NCI-H1930 (cell line): Measurements from ENCODE around the gene POC5.

Source experiments
- DNase-seq, 2 experiments: peaks; one replicate each; lab custom pipeline; 2025; lab: John Stamatoyannopoulos, UW

POC5 gene

GRCh38 chr5:75659791-75660450 is 57.3 kb downstream of the POC5 start:
- no peak for DNase-seq

- no peak for DNase-seq
These were observed 60.8 kb downstream of the POC5 start for GRCh38 chr5:75656311-75657003.

DNA sequence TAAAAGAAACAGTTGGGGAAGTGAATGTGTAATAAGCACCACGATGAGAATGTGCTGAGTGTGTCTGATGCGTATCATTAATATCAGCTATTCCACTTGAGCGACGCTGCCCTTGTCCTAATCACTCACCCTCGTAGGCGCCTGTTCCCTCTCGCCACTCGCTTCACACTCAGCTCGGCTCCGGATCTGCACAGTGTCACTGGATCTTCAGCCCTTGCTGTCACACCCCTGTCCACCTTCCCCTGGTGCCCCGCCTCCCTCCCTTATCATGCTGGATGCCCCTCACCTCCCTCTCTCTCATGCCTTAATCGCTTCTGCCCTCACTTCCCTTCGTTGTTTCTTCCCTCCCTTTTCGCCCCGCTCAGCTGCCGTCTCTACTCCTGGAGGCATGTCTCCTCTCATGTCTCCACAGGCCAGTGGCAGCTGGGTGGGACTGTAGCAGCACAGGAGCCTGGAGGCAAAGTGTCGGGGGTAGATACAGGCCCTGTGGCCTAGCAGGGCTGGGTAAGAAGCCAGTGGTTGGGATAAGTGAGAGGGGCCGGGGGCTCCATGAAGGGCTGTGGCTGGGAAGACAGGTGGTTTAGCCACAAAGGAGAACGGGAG is 62.4 kb downstream of the POC5 start:
- DNase-seq, result no peak

- no peak for DNase-seq
These were observed 63.7 kb downstream of the POC5 start for GRCh38 chr5:75653521-75653920.

DNA sequence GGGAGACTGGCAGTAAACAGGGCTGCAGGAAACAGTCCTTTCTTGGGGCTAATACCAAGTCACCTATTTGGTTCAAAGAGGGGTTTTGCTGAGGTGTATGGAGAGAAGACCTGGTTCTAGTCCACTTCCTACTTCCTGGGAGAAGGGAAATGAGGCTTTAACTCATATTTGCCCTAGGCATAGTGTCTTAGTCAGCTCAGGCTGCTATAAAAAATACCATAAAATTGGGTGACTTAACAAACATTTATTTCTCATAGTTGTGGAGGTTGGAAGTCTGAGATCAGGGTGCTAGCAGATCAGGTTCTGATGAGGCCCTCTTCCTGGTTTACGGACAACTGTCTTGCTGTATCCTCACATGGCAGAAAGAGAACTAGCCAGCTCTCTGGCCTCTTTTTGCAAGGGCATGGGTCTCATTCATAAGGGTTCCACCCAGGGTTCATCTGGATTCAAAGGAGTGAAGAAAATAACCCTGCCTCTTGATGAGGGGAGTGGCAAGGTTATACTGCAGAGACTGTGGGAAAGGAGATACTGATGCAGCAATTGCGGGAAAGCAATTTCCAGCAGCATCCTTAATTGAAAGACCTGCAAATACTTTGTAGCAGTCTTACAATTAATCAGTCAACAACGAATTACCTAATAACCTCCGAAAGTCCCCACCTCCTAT is 65.5 kb downstream of the POC5 start:
- DNase-seq, result no peak

DNA sequence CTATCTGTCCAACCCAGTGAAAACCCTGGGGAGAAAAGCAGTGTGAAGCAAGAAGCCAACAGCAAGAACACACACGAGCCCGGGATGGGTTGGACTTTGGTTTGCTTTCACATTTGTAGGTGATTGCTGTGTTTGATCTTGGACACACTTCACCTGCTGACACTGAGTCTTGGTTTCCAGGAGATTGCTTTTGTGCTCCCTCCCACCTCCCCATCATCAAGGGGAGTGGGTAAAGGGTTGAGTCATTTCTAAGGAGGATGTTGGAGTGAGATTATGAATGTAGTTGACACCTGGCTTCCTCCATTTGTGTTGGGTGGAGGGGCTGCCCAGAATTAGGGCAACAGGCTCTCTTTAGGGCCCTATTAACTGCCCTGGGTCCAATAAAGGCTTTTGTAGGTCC is 68.5 kb downstream of the POC5 start:
- DNase-seq, result no peak

GRCh38 chr5:75640826-75641225 is 76.4 kb downstream of the POC5 start:
- no peak for DNase-seq

- no peak for DNase-seq
These were observed 76.8 kb downstream of the POC5 start for GRCh38 chr5:75640395-75640794.

GRCh38 chr5:75639535-75640311 is 77.5 kb downstream of the POC5 start:
- DNase-seq, result no peak

- no peak for DNase-seq
These were observed 79.3 kb downstream of the POC5 start for GRCh38 chr5:75637949-75638348.

- DNase-seq, result no peak
These were observed 84.9 kb downstream of the POC5 start for GRCh38 chr5:75632321-75632720.

DNA sequence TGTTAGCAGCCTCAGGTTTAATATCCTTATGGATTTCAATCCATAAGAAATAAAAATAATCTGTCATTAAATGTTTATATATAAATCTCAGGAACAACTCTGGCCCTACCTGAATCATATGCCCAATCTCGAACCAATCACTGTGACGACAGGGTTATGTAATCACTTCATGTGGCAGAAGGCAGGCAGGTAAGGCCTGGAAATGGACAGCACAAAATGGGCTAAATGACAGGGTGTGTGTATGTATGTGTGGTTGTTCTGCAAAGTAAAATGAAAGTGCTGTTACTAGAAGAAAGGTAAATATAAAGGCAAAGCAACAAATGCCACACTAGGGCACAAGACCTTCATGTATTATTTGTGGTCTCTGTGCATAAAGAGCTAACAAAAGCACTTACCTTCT is 86.4 kb downstream of the POC5 start:
- DNase-seq, result no peak

- no peak for DNase-seq
These were observed 89.4 kb downstream of the POC5 start for GRCh38 chr5:75627801-75628200.

GRCh38 chr5:75626959-75627358 is 90.3 kb downstream of the POC5 start:
- DNase-seq, result no peak
